Endometrial microvascular endothelial cells (primary cell): ENCODE data around the gene SCUBE3. TPM values are rescaled to one million over a fixed set of nuclear protein-coding genes. Genes with fewer than 3 reads are reported as not detected.

Experiments used
- in situ Hi-C: cut with HindIII; loops from 2 replicates; pipeline ENCODE4 v1.10.0; 2017; ENCODE audit warnings: low sequenced_read_pairs, low pct_unique_long_range_greater_than_20kb; ENCODE audit errors: inconsistent ontology term
- total RNA-seq: library from RNA; depleted of rRNA; stranded (reverse); fragments of >200 nt; gene quantifications from one replicate; pipeline ENCODE4 v1.2.3, GENCODE V29; 2015; ENCODE audit errors: inconsistent ontology term

The SCUBE3 gene
- total RNA-seq, 1 donor from 2014 or later: 0.46 TPM

DNA sequence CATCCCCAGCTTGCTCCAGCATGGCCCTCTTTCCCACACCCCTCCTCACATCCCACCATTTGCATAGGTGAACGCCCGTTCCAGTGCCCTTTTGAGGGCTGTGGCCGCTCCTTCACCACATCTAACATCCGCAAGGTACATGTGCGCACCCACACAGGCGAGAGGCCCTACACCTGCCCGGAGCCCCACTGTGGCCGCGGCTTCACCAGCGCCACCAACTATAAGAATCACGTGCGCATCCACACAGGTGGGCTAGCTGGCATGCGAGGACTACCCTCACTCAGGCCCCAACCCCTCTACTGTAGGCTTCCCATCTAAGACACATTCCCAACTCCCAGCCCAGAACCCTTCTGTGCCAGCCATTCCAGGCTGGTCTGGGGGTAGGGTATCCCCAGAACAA lies 77.7 kb downstream of the SCUBE3 start:
- in situ Hi-C loops: no loop called here

- in situ Hi-C loops: no loop called here
Observed at GRCh38 chr6:35292494-35292893, 78.7 kb downstream of the SCUBE3 start.

DNA sequence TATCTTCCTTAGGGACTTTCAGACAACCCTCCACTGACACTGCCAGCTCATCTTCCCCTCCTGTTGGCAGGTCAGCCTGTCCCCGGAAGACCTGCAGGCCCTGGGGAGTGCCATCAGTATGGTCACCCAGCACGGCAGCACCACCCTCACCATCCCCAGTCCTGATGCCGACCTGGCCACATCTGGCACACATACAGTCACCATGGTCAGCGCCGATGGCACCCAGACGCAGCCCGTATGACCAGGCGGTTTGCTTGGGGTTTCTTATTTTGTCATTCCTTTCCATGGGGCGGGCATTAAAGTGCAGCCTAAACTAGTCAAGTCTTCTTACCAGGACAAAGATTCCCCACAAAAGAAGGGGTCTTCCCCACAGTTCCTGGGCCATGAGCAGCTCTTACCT lies 79.9 kb downstream of the SCUBE3 start:
- in situ Hi-C loops: no loop called here

- in situ Hi-C loops: no loop called here
Observed at GRCh38 chr6:35294308-35294945, 80.7 kb downstream of the SCUBE3 start.

DNA sequence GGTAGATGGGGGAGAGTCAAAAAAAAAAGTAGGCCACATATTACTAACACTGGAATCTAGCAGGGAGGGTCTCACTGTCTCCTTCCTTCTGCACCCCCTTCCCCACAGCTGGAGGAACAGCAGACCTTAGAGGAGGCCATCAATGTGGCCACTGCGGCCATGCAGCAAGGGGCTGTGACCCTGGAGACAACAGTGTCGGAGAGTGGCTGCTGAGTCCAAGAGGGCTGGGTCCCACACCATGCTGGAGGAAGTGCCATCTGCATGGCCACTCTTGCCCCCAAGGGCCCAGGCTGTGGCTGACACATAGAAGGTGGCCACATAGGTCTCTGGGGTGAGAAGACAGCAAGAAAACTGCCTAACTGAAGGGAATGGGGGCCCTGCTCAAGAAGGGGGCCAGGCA lies 81.3 kb downstream of the SCUBE3 start:
- in situ Hi-C loops: no loop called here

DNA sequence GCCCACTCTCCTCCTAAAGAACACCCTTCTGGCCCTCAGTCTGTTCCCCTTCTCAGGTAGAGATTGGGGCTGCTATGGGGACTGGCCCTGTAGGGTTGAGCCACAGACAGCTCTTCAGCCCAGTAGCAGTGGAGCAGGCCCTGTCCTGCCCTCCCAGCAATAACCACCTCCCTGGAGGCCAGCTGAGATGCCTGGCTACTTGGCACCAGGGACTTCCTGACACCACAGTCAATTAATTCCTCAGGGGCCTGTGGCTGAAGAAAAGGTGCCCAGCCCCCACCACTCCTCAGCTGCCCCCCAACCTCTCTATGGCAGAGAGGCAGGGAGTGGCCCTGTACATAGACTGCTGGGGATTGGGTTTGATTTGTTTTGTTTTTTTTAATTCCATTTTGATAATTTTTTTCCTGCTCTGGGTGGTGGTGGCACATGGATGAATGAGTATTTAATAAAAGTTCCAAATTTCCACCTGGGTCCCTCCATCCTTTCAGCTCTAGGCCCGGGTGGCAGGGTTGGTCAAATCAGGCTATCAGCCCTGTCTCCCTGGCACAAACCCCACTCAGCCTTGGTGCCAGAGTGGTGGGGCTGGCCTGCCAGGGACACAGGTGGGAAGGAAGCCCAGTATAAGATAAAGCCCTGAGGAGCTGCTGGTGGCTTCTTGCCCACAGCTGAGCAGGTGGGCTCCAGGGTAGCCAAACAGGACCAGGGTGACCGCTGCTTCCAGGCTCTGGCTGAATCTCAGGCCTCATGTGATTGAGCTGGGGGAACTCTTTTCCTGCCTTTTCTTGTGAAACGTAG lies 82.0 kb downstream of the SCUBE3 start:
- in situ Hi-C loops: no loop called here

DNA sequence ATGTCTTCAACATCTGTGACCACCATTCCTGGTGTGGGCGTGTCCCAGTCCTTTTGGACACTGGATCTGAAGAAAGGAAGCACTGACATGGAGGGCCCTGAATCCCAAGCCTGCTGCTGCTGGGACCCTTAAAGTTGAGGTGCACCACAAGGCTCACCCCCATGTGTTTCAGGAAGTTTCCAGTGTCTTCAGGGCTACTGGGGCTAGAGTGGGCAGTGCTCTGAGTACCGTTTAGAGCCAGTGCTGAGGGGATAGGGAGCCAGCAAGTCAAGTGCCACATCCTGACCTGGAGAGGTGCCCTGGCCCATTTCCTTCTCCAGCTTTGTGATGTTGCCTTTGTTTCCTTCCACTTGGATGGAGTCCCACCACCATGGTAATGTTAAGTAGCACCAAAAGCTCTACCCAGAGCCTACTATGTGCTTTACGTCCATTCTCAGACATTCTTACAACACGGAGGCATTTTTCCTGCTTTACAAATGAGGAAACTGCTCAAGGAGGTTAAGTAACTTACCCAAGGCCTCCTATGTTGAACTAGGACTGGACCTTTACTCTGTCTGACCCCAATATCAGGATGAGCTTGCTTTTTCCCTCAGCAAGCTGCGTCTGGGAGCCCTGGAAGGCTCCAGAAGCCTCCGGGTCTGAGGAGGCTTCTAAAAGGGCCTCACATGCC lies 83.3 kb downstream of the SCUBE3 start:
- in situ Hi-C loops: no loop called here

DNA sequence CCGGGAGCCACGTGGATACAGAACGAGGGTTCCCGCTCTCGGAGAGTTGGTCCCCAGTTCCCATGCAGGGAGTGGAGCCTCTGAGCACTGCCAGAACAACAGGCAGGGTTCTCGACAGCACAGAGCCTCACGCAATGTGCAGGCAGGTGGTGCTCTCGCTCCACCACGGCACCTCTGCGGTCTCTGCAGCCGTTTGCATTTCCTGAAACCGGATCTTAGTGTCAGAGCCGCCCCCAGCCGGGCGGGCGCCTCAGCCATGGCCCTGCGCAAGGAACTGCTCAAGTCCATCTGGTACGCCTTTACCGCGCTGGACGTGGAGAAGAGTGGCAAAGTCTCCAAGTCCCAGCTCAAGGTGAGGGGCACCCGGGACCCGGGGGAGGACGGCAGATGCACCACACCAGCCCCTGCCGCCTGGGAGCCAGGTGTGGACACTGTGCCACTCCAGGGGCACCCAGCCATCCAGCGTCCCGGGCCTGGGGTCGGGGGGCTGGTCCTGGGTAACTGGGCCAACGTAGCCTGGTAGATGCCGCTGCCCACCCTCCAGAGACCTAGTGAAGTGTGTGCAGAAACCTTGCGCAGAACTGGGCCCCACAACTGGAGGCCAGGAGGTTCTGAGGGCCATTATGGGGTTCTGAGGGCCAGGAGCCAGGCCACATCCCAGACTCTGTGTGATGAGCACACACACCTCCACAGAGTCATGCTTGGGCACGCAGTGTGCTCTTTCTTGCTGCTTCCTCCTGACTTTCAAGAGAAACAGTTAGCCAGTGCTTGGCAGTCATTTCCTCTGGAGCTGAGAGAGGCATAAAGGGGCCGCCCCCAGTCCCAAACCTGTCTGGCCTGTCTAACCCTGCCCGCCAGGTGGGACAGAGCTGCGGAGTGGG lies 84.1 kb downstream of the SCUBE3 start, which contains the start of gene DEF6:
Gene DEF6 (plus strand): TSS at position 218 of the 881 bp plus-strand sequence. CDS start 39 bp downstream, at position 257.
- in situ Hi-C loops: no loop called here

DNA sequence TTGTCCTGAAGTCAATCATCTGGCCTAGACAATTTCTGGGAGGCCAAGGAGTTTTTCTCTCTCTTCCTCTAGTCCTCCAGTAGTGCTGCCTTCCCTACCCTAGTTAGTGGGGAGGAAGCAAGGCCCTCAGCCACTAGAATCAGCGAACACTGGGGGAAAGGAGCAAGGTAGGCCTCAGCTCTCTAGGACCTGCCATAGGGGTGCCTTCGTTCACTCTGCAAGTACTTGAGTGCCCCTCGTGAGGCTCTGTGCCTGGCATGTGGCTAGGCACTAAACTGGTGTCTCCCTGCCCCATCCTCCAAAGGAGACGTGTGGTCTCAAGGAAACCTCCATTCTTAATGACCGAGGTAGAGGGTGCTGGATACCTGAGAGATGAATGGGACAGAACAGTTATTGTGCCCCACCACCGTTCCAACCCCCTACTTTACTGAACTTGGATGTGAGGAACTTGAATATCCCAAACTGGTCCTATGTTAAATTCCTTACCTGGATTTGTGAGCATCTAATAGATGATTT lies 84.9 kb downstream of the SCUBE3 start:
- in situ Hi-C loops: no loop called here

DNA sequence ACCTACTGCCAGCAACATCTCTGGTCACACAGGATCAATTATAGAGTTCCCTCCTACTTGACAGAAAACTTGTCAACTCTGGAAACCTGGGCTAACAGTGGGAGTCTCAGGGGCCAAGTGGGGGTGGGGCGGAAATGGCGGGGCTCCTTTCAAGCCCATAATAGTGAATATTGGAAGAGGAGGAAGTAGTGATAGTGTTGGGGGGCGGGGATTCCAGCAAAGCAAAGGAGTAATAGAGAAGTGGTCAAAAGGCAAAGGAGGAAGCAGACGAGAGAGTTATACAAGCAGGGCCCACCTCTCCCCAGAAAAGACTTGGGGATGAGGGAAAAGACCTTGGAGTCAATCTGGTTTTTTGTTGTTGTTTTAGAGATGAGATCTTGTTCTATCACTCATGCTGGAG lies 85.9 kb downstream of the SCUBE3 start:
- in situ Hi-C loops: no loop called here

GRCh38 chr6:35300848-35301247 lies 87.1 kb downstream of the SCUBE3 start:
- in situ Hi-C loops: no loop called here

Other genes starting within 250 kb of the SCUBE3 start
- 0.37 TPM for gene TCP11, start 72.6 kb upstream of the SCUBE3 start, total RNA-seq
- 18.6 TPM for gene ZNF76, start 45.8 kb downstream of the SCUBE3 start, total RNA-seq
- gene DEF6, start 83.9 kb downstream of the SCUBE3 start, total RNA-seq: 1.6 TPM
- gene PPARD, start 128.6 kb downstream of the SCUBE3 start, total RNA-seq: 9.1 TPM
- gene FANCE, start 238.4 kb downstream of the SCUBE3 start, total RNA-seq: 10.6 TPM